GM12872 (cell line): Measurements from ENCODE around the gene TRPV6.

Source experiments
- CTCF ChIP-seq: IDR thresholded peaks from 3 replicates; pipeline ENCODE4 v1.5.1; 2011; ENCODE audit warnings: low read depth, mild to moderate bottlenecking, low read length, moderate library complexity; ENCODE audit not compliant: insufficient read depth

The TRPV6 gene

GRCh38 chr7:142835487-142835886 lies 50.1 kb downstream of the TRPV6 start:
- TF ChIP-seq CTCF = no peak

- TF ChIP-seq CTCF = no peak
These were observed 52.1 kb downstream of the TRPV6 start for GRCh38 chr7:142833174-142834048.

GRCh38 chr7:142832417-142832816 lies 53.1 kb downstream of the TRPV6 start:
- TF ChIP-seq CTCF = no peak

GRCh38 chr7:142827951-142828500 lies 57.5 kb downstream of the TRPV6 start:
- TF ChIP-seq CTCF = no peak

GRCh38 chr7:142822714-142823113 lies 62.8 kb downstream of the TRPV6 start:
- TF ChIP-seq CTCF = no peak
